Activated T-cell treated with anti-CD3 and anti-CD28 coated beads, Interleukin-2, amount 50 U/mL, for 72 hours (primary cell): ENCODE results near the gene IPMK. TPM values are rescaled to one million over a fixed set of nuclear protein-coding genes. Genes with fewer than 3 reads are reported as not detected.
A peak's percentile ranks its signal among the peaks of the same experiment; 100 is the strongest.
"Not testable (repeated sequence)": the region's sequence is repeated elsewhere in the genome, so short reads cannot be mapped to it uniquely, and the experiment has no call there.

ENCODE experiments used
- ATAC-seq, 2 donors: fragments of 150-1000 bp; cut with Tn5 transposase; replicated peaks in 1 of 2; 2 replicates each; pipeline ENCODE4 v1.10.0; 2021; ENCODE audit warnings: moderate library complexity in 2 of 2, mild to moderate bottlenecking in 1 of 2
- DNase-seq, 2 donors: peaks; one replicate each; pipeline ENCODE4 v3.0.0; 2021 to 2022; ENCODE audit warnings: mixed read lengths in 1 of 2
- H3K27ac Mint-ChIP-seq: one replicate; pipeline ENCODE4 v1.8.0; 2022; ENCODE audit warnings: mild to moderate bottlenecking, moderate library complexity, mixed read lengths
- H3K27me3 Mint-ChIP-seq: one replicate; pipeline ENCODE4 v1.8.0; 2022; ENCODE audit warnings: low read depth, mixed read lengths
- H3K36me3 Mint-ChIP-seq, 2 donors: one replicate each; pipeline ENCODE4 v1.8.0; 2022; ENCODE audit warnings: mixed read lengths in 2 of 2, mild to moderate bottlenecking in 1 of 2; ENCODE audit not compliant: insufficient read depth in 2 of 2
- H3K4me1 Mint-ChIP-seq: one replicate; pipeline ENCODE4 v1.8.0; 2022; ENCODE audit warnings: low read depth, mixed read lengths
- H3K4me3 Mint-ChIP-seq, 2 donors: one replicate each; pipeline ENCODE4 v1.8.0; 2022; ENCODE audit warnings: mild to moderate bottlenecking in 2 of 2, mixed read lengths in 2 of 2, moderate library complexity in 2 of 2
- H3K9me3 Mint-ChIP-seq, 2 donors: one replicate each; pipeline ENCODE4 v1.8.0; 2022; ENCODE audit warnings: mixed read lengths in 2 of 2
- total RNA-seq, 2 donors: library from RNA; stranded (reverse); gene quantifications; one replicate each; pipeline ENCODE4 v1.2.3, GENCODE V29; 2022

Gene IPMK
- total RNA-seq, 2 donors from 2014 or later: 7.1 to 8.3 TPM

DNA sequence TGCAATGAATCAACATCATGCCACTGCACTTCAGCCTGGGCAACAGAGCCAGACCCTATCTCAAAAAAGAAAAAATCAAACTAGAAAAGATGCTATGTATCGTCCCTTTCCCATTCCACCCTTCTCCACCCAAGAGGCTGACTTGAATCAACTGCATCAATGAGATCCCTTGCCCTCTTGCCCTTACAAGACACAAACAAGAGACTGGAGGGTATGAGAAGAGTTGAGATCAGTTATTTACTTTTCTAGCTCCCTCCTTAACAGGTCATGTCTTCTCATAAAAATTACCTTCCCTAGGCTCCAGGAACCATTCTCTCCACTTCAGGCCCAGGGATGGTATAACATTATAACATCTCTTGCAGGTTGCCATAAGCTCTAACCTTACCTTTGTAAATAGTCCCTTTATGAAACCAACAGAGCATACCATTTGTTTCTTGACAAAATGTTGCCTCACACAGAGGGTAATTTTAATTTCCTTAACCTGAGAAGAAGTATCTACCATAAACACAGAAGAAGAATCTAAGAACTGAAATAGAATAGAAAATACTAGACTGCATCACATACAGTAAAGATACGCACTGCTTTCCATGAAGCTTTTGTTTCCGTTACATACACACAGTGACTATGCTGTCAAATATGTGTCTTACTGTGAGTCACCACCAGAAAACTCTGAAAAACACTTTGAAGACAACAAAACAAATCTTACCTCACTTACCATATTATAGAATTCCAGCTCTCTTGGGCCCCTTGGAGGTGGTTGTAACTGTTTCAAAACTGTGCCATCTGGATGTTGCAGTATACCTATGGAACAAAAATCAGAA lies 30.5 kb downstream of the IPMK start:
- peak overlapping the region; percentile 49 to 56 for H3K4me3 Mint-ChIP-seq
- H3K36me3 Mint-ChIP-seq: peaks cover 25 to 47% of the 10 kb centered on the region in 2 donors
- H3K9me3 Mint-ChIP-seq: peaks cover 1 to 2% of the 10 kb centered on the region in 2 donors
- H3K27me3 Mint-ChIP-seq: no peaks in the 10 kb centered on the region
- peak overlapping the region; percentile 81 for H3K27ac Mint-ChIP-seq
- peak in 1 of 2 donors; percentile 5 for DNase-seq
- H3K4me1 Mint-ChIP-seq: peaks cover 56% of the 10 kb centered on the region
- peak; percentile 98 for ATAC-seq

DNA sequence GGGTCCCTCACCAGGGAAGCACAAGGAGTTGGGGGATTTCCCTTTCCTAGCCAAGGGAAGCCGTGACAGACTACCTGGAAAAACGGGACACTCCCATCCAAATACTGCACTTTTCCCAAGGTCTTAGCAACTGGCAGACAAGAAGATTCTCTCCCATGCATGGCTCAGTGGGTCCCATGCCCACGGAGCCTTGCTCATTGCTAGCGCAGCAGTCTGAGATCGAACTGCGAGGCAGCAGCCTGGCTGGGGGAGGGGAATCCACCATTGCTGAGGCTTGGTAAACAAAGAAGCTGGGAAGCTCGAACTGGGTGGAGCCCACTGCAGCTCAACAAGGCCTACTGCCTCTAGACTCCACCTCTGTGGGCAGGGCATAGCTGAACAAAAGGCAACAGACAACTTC lies 37.8 kb downstream of the IPMK start:
- H3K9me3 Mint-ChIP-seq, H3K27ac Mint-ChIP-seq, H3K27me3 Mint-ChIP-seq, H3K4me1 Mint-ChIP-seq, H3K4me3 Mint-ChIP-seq, ATAC-seq, DNase-seq: not testable (repeated sequence)
- H3K36me3 Mint-ChIP-seq: peaks cover 17 to 42% of the 10 kb centered on the region in 2 donors

DNA sequence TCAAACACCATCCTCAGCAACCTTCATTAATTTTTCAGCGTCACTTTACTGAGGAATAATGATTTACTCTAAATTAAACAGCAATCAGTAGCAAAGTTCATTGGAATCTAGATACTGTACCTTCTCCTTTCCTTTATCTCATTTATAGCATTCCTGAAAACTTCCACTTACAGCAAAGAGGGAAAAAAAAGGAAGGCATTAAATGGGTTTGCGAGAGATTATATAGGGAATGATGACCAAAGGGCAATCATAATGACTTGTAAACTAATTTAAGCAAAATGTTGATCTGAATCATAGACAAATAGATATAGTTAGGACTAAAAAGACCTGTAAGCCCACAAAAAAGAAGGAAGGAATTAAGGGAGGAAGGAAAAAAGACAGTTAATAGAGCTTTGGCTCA lies 42.0 kb downstream of the IPMK start:
- DNase-seq (no peak), ATAC-seq (no peak)
- Mint-ChIP-seq H3K4me1 (no peaks in the 10 kb centered on the region), H3K27ac (no peak overlapping the region), H3K9me3 (no peaks in the 10 kb centered on the region), H3K36me3 (peaks cover 1 to 11% of the 10 kb centered on the region in 2 donors), H3K4me3 (no peak overlapping the region), H3K27me3 (no peaks in the 10 kb centered on the region)

DNA sequence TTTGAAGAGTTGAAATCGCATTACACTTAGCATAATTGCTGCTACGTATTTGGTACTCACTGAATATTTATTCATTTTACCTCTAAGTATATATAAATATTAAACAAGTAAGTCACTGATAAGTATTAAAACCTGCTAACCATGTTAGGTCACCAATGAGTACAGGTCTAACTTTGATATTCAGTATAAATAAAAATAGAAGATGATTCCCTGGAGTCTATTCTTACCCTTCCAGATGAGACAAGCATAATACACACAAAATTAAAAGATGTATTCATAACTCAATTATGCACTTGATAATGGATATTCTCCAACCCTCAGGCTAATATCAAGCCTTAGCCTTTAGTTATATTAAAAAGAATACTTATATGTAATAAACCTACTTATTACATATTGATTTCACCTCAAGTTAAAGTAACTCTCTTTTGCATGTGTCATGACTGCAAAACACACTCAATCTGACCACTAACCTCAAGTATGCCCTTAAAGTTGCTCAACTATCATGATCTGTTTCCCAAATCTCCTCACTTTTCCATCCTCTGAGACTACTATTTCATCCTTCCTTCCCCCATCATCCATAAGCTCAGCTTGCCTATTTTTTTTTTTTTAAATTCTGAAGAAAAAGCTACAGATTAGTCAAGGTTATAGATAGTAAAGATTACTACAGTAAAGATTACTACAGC lies 46.8 kb downstream of the IPMK start:
- Mint-ChIP-seq H3K36me3 (peaks cover 0 to 8% of the 10 kb centered on the region in 2 donors), H3K27ac (no peak overlapping the region), H3K9me3 (no peaks in the 10 kb centered on the region), H3K27me3 (no peaks in the 10 kb centered on the region), H3K4me1 (no peaks in the 10 kb centered on the region), H3K4me3 (no peak overlapping the region)
- ATAC-seq: no peak
- DNase-seq: no peak

DNA sequence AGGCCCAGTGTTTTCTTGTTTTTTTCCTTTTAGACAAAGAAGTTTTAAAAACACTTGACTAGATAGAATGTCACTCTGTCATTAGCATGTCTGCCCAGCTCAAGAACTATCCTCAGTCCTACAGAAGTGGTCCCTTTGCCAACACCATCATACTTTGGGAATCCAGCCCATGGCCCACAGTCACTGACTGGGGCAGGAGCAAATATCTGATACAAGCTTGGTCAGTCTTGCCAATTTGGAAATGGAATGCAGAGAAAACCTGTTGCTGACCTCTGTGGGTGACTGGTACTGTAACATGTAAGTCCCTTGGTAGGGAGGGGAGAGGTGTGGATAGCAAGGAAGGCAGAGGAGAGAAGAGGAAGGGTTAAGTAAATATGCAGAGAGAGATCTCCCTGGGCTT lies 47.8 kb downstream of the IPMK start:
- H3K27ac Mint-ChIP-seq: no peak overlapping the region
- no peak overlapping the region for H3K4me3 Mint-ChIP-seq
- no peak for ATAC-seq
- H3K36me3 Mint-ChIP-seq: peaks cover 0 to 8% of the 10 kb centered on the region in 2 donors
- peaks cover 3% of the 10 kb centered on the region for H3K4me1 Mint-ChIP-seq
- H3K9me3 Mint-ChIP-seq: no peaks in the 10 kb centered on the region
- DNase-seq: no peak
- no peaks in the 10 kb centered on the region for H3K27me3 Mint-ChIP-seq

DNA sequence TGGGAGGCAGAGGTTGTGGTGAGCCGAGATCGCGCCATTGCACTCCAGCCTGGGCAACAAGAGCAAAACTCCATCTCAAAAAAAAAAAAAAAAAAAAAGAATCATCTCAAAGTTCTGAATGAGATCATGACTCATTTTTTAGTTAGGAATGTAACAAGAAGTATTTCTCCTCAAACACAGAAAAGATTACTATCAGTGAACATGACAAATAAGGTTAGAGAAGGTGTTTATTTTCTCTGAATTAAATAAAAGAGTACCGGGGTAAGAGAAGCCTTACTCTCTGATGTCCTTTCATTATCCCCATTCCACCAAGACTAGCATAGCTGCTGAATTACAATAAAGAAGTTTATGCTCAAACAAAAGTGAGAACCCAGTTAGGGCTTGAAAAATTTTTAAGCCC lies 50.1 kb downstream of the IPMK start:
- Mint-ChIP-seq H3K36me3 (peaks cover 4 to 20% of the 10 kb centered on the region in 2 donors), H3K27ac (no peak overlapping the region), H3K4me3 (no peak overlapping the region), H3K27me3 (no peaks in the 10 kb centered on the region), H3K9me3 (peaks cover 0 to 2% of the 10 kb centered on the region in 2 donors), H3K4me1 (peaks cover 12% of the 10 kb centered on the region)
- ATAC-seq (no peak), DNase-seq (no peak)

DNA sequence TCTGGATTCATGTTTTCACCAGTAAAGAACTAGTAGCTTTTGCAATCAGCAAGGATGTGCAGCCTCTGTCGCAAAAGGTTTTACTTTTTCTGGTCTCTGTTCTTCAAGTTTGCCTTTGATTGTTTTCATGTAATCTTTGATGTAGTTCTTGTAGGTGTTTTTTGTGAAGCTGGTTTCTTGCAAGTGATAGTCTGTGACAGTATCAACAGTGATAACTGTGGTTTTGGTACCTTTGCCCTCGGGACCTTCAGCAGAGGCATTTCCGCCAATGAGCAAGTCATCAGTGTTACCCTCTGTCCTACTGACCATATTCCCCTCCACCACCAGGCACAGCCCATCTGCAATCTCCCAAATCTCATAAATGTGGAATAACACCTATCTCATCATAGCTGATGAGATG lies 55.1 kb downstream of the IPMK start:
- H3K9me3 Mint-ChIP-seq: peaks cover 0 to 2% of the 10 kb centered on the region in 2 donors
- H3K4me3 Mint-ChIP-seq: peak overlapping the region in 1 of 2 donors; percentile 1
- peak overlapping the region; percentile 16 for H3K27ac Mint-ChIP-seq
- no peaks in the 10 kb centered on the region for H3K27me3 Mint-ChIP-seq
- peaks cover 15% of the 10 kb centered on the region for H3K4me1 Mint-ChIP-seq
- H3K36me3 Mint-ChIP-seq: peaks cover 7 to 24% of the 10 kb centered on the region in 2 donors
- ATAC-seq (no peak), DNase-seq (no peak)

DNA sequence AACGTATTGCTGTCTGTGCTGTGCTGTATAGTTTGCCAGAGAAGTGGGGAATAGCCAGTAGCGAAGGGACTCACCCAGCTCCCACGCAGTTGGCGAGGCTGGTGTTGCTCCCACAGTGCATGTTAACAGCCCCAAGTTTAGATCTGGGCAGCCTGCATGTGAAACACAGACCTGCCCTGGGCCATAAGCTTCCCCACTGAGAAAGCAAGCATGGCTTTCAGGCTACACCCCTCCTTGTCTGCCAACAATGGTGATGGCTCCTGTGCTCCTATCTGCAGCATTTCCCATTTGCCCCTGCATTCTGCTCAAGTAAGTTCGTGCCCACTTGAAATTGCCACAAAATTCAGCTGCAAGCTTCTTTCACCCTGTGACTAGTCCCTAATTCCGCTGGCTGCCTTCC lies 57.5 kb downstream of the IPMK start:
- peaks cover 7 to 24% of the 10 kb centered on the region in 2 donors for H3K36me3 Mint-ChIP-seq
- no peak for ATAC-seq
- H3K27ac Mint-ChIP-seq: no peak overlapping the region
- peaks cover 15% of the 10 kb centered on the region for H3K4me1 Mint-ChIP-seq
- H3K9me3 Mint-ChIP-seq: peaks cover 0 to 2% of the 10 kb centered on the region in 2 donors
- no peaks in the 10 kb centered on the region for H3K27me3 Mint-ChIP-seq
- H3K4me3 Mint-ChIP-seq: no peak overlapping the region
- no peak for DNase-seq

DNA sequence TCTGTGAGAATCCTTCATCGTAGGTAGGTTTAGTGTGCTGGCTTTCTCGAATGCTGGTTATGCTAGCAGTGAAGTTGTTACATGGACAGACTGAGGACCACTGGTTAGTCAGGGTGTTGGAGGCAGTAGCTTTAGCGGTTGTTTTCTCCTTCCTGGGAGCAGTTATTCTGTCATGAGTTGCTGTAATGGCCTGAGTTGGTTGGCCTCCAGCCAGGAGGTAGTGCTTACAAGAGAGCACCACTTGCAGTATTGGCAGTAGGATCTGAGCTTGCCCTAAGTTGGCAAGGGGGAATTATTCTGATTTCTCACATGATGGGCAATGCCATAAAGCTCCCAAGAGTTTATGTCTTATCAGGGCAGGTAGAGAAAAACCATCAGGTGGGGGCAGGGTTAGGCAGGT lies 58.0 kb downstream of the IPMK start:
- no peak for ATAC-seq
- H3K36me3 Mint-ChIP-seq: peaks cover 7 to 20% of the 10 kb centered on the region in 2 donors
- DNase-seq: no peak
- H3K4me3 Mint-ChIP-seq: no peak overlapping the region
- peaks cover 0 to 2% of the 10 kb centered on the region in 2 donors for H3K9me3 Mint-ChIP-seq
- no peaks in the 10 kb centered on the region for H3K27me3 Mint-ChIP-seq
- H3K4me1 Mint-ChIP-seq: peaks cover 11% of the 10 kb centered on the region
- H3K27ac Mint-ChIP-seq: no peak overlapping the region

DNA sequence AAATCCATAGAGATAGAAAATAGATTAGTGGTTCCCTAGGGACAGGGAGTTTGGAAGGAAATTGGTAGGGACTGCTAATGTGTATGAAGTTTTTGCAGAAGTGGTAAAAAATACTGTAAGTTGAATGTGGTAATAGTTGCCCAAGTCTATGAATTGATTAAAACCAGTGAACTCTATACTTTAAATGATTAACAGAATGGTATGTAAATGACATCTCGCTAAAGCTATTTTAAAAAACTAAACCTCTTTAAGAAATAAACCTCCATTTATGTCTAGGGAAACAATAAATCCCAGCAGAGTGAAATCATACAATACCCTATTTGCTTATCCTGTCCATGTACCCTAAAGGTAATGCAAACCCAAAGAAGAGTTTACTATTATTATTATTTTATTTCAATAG lies 61.4 kb downstream of the IPMK start:
- Mint-ChIP-seq H3K36me3 (peaks cover 4 to 5% of the 10 kb centered on the region in 2 donors), H3K9me3 (no peaks in the 10 kb centered on the region)

DNA sequence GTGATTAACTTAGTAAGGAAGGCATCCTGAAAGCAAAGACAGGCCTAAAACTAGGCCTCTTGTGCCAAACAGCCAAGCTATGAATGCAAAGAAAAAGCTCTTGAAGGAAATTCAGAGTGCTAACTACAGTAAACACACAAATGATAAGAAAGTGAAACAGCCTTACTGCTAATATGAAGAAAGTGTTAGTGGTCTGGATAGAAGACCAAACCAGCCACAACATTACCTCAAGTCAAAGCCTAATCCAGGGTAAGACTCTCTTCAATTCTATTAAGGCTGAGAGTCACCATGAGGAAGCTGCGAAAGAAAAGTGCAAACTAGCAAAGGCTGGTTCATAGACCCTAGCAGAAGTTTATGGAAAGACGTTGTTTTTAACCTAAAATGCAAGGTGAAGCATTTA lies 66.0 kb downstream of the IPMK start:
- Mint-ChIP-seq H3K4me3 (no peak overlapping the region), H3K27me3 (no peaks in the 10 kb centered on the region), H3K4me1 (peaks cover 5% of the 10 kb centered on the region), H3K36me3 (peaks cover 2 to 6% of the 10 kb centered on the region in 2 donors), H3K27ac (no peak overlapping the region), H3K9me3 (no peaks in the 10 kb centered on the region)
- ATAC-seq: no peak
- DNase-seq: no peak

More for the DNA sequence above, 61.4 kb downstream of the IPMK start:
- Mint-ChIP-seq H3K4me3 (no peak overlapping the region), H3K4me1 (peaks cover 5% of the 10 kb centered on the region), H3K27ac (no peak overlapping the region), H3K27me3 (no peaks in the 10 kb centered on the region)
- ATAC-seq: no peak
- no peak for DNase-seq

DNA sequence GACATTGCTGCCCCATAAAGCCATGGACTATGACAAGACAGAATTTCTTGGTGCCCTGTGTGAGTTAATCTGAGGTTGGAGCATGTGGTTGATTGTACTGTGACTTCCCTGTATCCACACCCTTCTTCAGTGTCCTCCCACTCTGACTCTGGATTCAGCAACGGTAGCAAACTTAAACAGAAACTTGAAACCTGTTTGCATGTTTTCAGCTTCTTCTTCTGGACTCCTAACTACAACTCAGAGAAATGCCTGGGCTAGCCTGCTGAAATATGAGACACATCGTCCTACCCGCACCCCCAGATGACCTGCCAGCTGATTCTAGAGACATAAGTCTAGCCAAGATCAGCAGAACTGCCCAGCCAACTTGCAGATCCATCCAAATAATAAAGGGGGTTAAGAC lies 78.4 kb downstream of the IPMK start:
- Mint-ChIP-seq H3K9me3 (no peaks in the 10 kb centered on the region), H3K36me3 (peaks cover 0 to 1% of the 10 kb centered on the region in 2 donors), H3K4me3 (no peak overlapping the region), H3K27ac (no peak overlapping the region), H3K27me3 (peaks cover 18% of the 10 kb centered on the region), H3K4me1 (no peaks in the 10 kb centered on the region)
- ATAC-seq: no peak
- no peak for DNase-seq

DNA sequence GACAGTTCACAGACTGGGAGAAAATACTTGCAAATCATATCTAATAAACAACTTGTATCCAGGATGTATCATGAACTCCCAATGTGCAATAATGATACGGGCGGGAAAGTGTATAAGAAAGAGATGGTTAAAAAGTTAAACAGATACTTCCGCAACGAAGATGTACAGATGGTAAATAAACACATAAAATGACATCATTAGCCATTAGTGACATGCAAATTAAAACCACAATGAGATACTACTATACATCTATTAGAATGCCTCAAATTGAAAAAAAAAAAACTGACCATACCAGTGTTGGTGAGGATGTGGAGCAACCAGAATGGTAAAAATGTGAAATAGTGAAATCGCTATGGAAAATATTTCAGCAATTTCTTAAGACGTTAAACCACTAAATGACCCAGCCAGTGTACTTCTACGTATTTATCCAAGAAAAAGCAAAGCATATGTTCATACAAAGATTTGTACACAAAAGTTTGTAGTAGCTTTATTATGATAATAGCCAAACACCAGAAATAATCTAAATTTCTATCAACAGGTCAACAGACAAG lies 83.5 kb downstream of the IPMK start:
- no peaks in the 10 kb centered on the region for H3K4me1 Mint-ChIP-seq
- ATAC-seq: no peak
- no peak overlapping the region for H3K27ac Mint-ChIP-seq
- H3K4me3 Mint-ChIP-seq: no peak overlapping the region
- H3K9me3 Mint-ChIP-seq: no peaks in the 10 kb centered on the region
- no peak for DNase-seq
- H3K27me3 Mint-ChIP-seq: peaks cover 29% of the 10 kb centered on the region
- no peaks in the 10 kb centered on the region for H3K36me3 Mint-ChIP-seq
